ENCODE data around the gene AIMP1. TPM values are rescaled to one million over a fixed set of nuclear protein-coding genes. Genes with fewer than 3 reads are reported as not detected.

AIMP1 gene
- total RNA-seq, 4 donors from 2014 or later, result 16.8 to 35.1 (median 22.8) TPM

- TF ChIP-seq CTCF (IDR thresholded peaks at IDR 0.05; ENCODE audit: low read depth), result no peak
These were observed 6.8 kb downstream of the AIMP1 start for GRCh38 chr4:106323119-106323518.

- no peak for TF ChIP-seq CTCF (IDR thresholded peaks at IDR 0.05; ENCODE audit: low read depth)
These were observed 9.4 kb downstream of the AIMP1 start for GRCh38 chr4:106325800-106326199.

- no peak for TF ChIP-seq CTCF (IDR thresholded peaks at IDR 0.05; ENCODE audit: low read depth)
These were observed 12.8 kb downstream of the AIMP1 start for GRCh38 chr4:106329041-106329618.

- no peak for TF ChIP-seq CTCF (IDR thresholded peaks at IDR 0.05; ENCODE audit: low read depth)
These were observed 16.8 kb downstream of the AIMP1 start for GRCh38 chr4:106333186-106333585.

GRCh38 chr4:106334741-106335470 is 18.6 kb downstream of the AIMP1 start:
- TF ChIP-seq CTCF (IDR thresholded peaks at IDR 0.05; ENCODE audit: low read depth), result no peak

GRCh38 chr4:106336618-106337017 is 20.3 kb downstream of the AIMP1 start:
- no peak for TF ChIP-seq CTCF (IDR thresholded peaks at IDR 0.05; ENCODE audit: low read depth)

GRCh38 chr4:106337916-106338315 is 21.6 kb downstream of the AIMP1 start:
- no peak for TF ChIP-seq CTCF (IDR thresholded peaks at IDR 0.05; ENCODE audit: low read depth)
